GM18519 (cell line): ENCODE results near the gene PTPRO.
"Not testable (repeated sequence)": the region's sequence is repeated elsewhere in the genome, so short reads cannot be mapped to it uniquely, and the experiment has no call there.

Experiments
- ATAC-seq: cut with Tn5 transposase; IDR thresholded peaks from one replicate; pipeline ENCODE4 v1.9.1; 2021; ENCODE audit warnings: mild to moderate bottlenecking, moderate library complexity; ENCODE audit not compliant: unreplicated experiment, low FRiP score

The PTPRO gene

GRCh38 chr12:15597125-15597830 lies 275.0 kb downstream of the PTPRO start:
- no peak for ATAC-seq

GRCh38 chr12:15599266-15600037 lies 277.1 kb downstream of the PTPRO start:
- ATAC-seq, result no peak

- no peak for ATAC-seq
These were observed 278.1 kb downstream of the PTPRO start for GRCh38 chr12:15600223-15600935.

- ATAC-seq, result no peak
These were observed 279.0 kb downstream of the PTPRO start for GRCh38 chr12:15601210-15601800.

- ATAC-seq, result no peak
These were observed 279.9 kb downstream of the PTPRO start for GRCh38 chr12:15602051-15602672.

- ATAC-seq, result no peak
These were observed 281.3 kb downstream of the PTPRO start for GRCh38 chr12:15603474-15604085.

- ATAC-seq, result no peak
These were observed 283.7 kb downstream of the PTPRO start for GRCh38 chr12:15605881-15606590.

GRCh38 chr12:15608406-15608805 lies 286.1 kb downstream of the PTPRO start:
- ATAC-seq, result no peak

GRCh38 chr12:15608941-15609340 lies 286.6 kb downstream of the PTPRO start:
- ATAC-seq, result no peak

GRCh38 chr12:15613981-15614380 lies 291.7 kb downstream of the PTPRO start:
- no peak for ATAC-seq

GRCh38 chr12:15616495-15616894 lies 294.2 kb downstream of the PTPRO start:
- ATAC-seq, result not testable (repeated sequence)

- no peak for ATAC-seq
These were observed 298.6 kb downstream of the PTPRO start for GRCh38 chr12:15620741-15621539.

GRCh38 chr12:15625075-15625474 lies 302.8 kb downstream of the PTPRO start:
- ATAC-seq, result no peak

GRCh38 chr12:15627995-15628945 lies 306.0 kb downstream of the PTPRO start:
- no peak for ATAC-seq

- ATAC-seq, result no peak
These were observed 306.8 kb downstream of the PTPRO start for GRCh38 chr12:15629108-15629507.

GRCh38 chr12:15629761-15630160 lies 307.5 kb downstream of the PTPRO start:
- ATAC-seq, result no peak

- ATAC-seq, result no peak
These were observed 308.9 kb downstream of the PTPRO start for GRCh38 chr12:15631007-15631715.
